ENCODE measurements around the gene NKD1.

The NKD1 gene

GRCh38 chr16:50562657-50563056 lies 14.5 kb downstream of the NKD1 start:
- Histone ChIP-seq H3K9me3 (ENCODE audit: control insufficient read depth, low read length) (peaks cover 7% of the 10 kb centered on the region), H3K27me3 (replicated peaks; ENCODE audit: control insufficient read depth, insufficient read depth, low read length) (peaks cover 30% of the 10 kb centered on the region), H3K36me3 (ENCODE audit: control insufficient read depth, insufficient read depth, low read length, severe bottlenecking) (no peaks in the 10 kb centered on the region), H3K4me3 (ENCODE audit: low read length) (no peak overlapping the region), H3K9ac (ENCODE audit: low read length) (no peak overlapping the region), H3K4me1 (ENCODE audit: control insufficient read depth, insufficient read depth, low read length) (no peaks in the 10 kb centered on the region)
- DNase-seq (ENCODE audit: low read depth), result no peak

GRCh38 chr16:50563989-50564388 lies 15.8 kb downstream of the NKD1 start:
- Histone ChIP-seq H3K27me3 (replicated peaks; ENCODE audit: control insufficient read depth, insufficient read depth, low read length) (peaks cover 34% of the 10 kb centered on the region), H3K4me1 (ENCODE audit: control insufficient read depth, insufficient read depth, low read length) (no peaks in the 10 kb centered on the region), H3K9ac (ENCODE audit: low read length) (no peak overlapping the region), H3K36me3 (ENCODE audit: control insufficient read depth, insufficient read depth, low read length, severe bottlenecking) (no peaks in the 10 kb centered on the region), H3K4me3 (ENCODE audit: low read length) (no peak overlapping the region), H3K9me3 (ENCODE audit: control insufficient read depth, low read length) (peaks cover 7% of the 10 kb centered on the region)
- no peak for DNase-seq (ENCODE audit: low read depth)

GRCh38 chr16:50565428-50565827 lies 17.2 kb downstream of the NKD1 start:
- Histone ChIP-seq H3K4me3 (ENCODE audit: low read length) (no peak overlapping the region), H3K36me3 (ENCODE audit: control insufficient read depth, insufficient read depth, low read length, severe bottlenecking) (no peaks in the 10 kb centered on the region), H3K4me1 (ENCODE audit: control insufficient read depth, insufficient read depth, low read length) (no peaks in the 10 kb centered on the region), H3K27me3 (replicated peaks; ENCODE audit: control insufficient read depth, insufficient read depth, low read length) (peaks cover 47% of the 10 kb centered on the region), H3K9me3 (ENCODE audit: control insufficient read depth, low read length) (peaks cover 7% of the 10 kb centered on the region), H3K9ac (ENCODE audit: low read length) (no peak overlapping the region)
- no peak for DNase-seq (ENCODE audit: low read depth)

- Histone ChIP-seq H3K9me3 (ENCODE audit: control insufficient read depth, low read length) (peaks cover 5% of the 10 kb centered on the region), H3K27me3 (replicated peaks; ENCODE audit: control insufficient read depth, insufficient read depth, low read length) (peaks cover 51% of the 10 kb centered on the region), H3K9ac (ENCODE audit: low read length) (no peak overlapping the region), H3K4me1 (ENCODE audit: control insufficient read depth, insufficient read depth, low read length) (no peaks in the 10 kb centered on the region), H3K4me3 (ENCODE audit: low read length) (no peak overlapping the region), H3K36me3 (ENCODE audit: control insufficient read depth, insufficient read depth, low read length, severe bottlenecking) (no peaks in the 10 kb centered on the region)
- no peak for DNase-seq (ENCODE audit: low read depth)
Measured at GRCh38 chr16:50566014-50566962, 18.1 kb downstream of the NKD1 start.

- H3K9ac ChIP-seq (ENCODE audit: low read length), result no peak overlapping the region
- peaks cover 58% of the 10 kb centered on the region for H3K27me3 ChIP-seq (replicated peaks; ENCODE audit: control insufficient read depth, insufficient read depth, low read length)
- no peak for DNase-seq (ENCODE audit: low read depth)
- no peak overlapping the region for H3K4me3 ChIP-seq (ENCODE audit: low read length)
- H3K9me3 ChIP-seq (ENCODE audit: control insufficient read depth, low read length), result no peaks in the 10 kb centered on the region
- H3K36me3 ChIP-seq (ENCODE audit: control insufficient read depth, insufficient read depth, low read length, severe bottlenecking), result no peaks in the 10 kb centered on the region
- no peaks in the 10 kb centered on the region for H3K4me1 ChIP-seq (ENCODE audit: control insufficient read depth, insufficient read depth, low read length)
Measured at GRCh38 chr16:50567651-50568050, 19.5 kb downstream of the NKD1 start.

- Histone ChIP-seq H3K27me3 (replicated peaks; ENCODE audit: control insufficient read depth, insufficient read depth, low read length) (peaks cover 58% of the 10 kb centered on the region), H3K9ac (ENCODE audit: low read length) (no peak overlapping the region), H3K4me1 (ENCODE audit: control insufficient read depth, insufficient read depth, low read length) (no peaks in the 10 kb centered on the region), H3K9me3 (ENCODE audit: control insufficient read depth, low read length) (no peaks in the 10 kb centered on the region), H3K36me3 (ENCODE audit: control insufficient read depth, insufficient read depth, low read length, severe bottlenecking) (no peaks in the 10 kb centered on the region), H3K4me3 (ENCODE audit: low read length) (no peak overlapping the region)
- no peak for DNase-seq (ENCODE audit: low read depth)
Measured at GRCh38 chr16:50568187-50568815, 20.1 kb downstream of the NKD1 start.

GRCh38 chr16:50570354-50570753 lies 22.2 kb downstream of the NKD1 start:
- peaks cover 46% of the 10 kb centered on the region for H3K27me3 ChIP-seq (replicated peaks; ENCODE audit: control insufficient read depth, insufficient read depth, low read length)
- H3K36me3 ChIP-seq (ENCODE audit: control insufficient read depth, insufficient read depth, low read length, severe bottlenecking), result no peaks in the 10 kb centered on the region
- no peak for DNase-seq (ENCODE audit: low read depth)
- H3K4me1 ChIP-seq (ENCODE audit: control insufficient read depth, insufficient read depth, low read length), result peaks cover 12% of the 10 kb centered on the region
- H3K9ac ChIP-seq (ENCODE audit: low read length), result no peak overlapping the region
- H3K9me3 ChIP-seq (ENCODE audit: control insufficient read depth, low read length), result no peaks in the 10 kb centered on the region
- no peak overlapping the region for H3K4me3 ChIP-seq (ENCODE audit: low read length)

GRCh38 chr16:50570808-50571598 lies 22.8 kb downstream of the NKD1 start:
- Histone ChIP-seq H3K9ac (ENCODE audit: low read length) (no peak overlapping the region), H3K4me3 (ENCODE audit: low read length) (no peak overlapping the region), H3K36me3 (ENCODE audit: control insufficient read depth, insufficient read depth, low read length, severe bottlenecking) (no peaks in the 10 kb centered on the region), H3K27me3 (replicated peaks; ENCODE audit: control insufficient read depth, insufficient read depth, low read length) (peaks cover 41% of the 10 kb centered on the region), H3K9me3 (ENCODE audit: control insufficient read depth, low read length) (no peaks in the 10 kb centered on the region), H3K4me1 (ENCODE audit: control insufficient read depth, insufficient read depth, low read length) (peaks cover 16% of the 10 kb centered on the region)
- no peak for DNase-seq (ENCODE audit: low read depth)

GRCh38 chr16:50571786-50572185 lies 23.6 kb downstream of the NKD1 start:
- no peaks in the 10 kb centered on the region for H3K9me3 ChIP-seq (ENCODE audit: control insufficient read depth, low read length)
- H3K9ac ChIP-seq (ENCODE audit: low read length), result no peak overlapping the region
- no peak for DNase-seq (ENCODE audit: low read depth)
- H3K27me3 ChIP-seq (replicated peaks; ENCODE audit: control insufficient read depth, insufficient read depth, low read length), result peaks cover 35% of the 10 kb centered on the region
- H3K4me3 ChIP-seq (ENCODE audit: low read length), result no peak overlapping the region
- no peaks in the 10 kb centered on the region for H3K36me3 ChIP-seq (ENCODE audit: control insufficient read depth, insufficient read depth, low read length, severe bottlenecking)
- peaks cover 16% of the 10 kb centered on the region for H3K4me1 ChIP-seq (ENCODE audit: control insufficient read depth, insufficient read depth, low read length)

GRCh38 chr16:50572700-50573099 lies 24.5 kb downstream of the NKD1 start:
- no peak for DNase-seq (ENCODE audit: low read depth)
- no peak overlapping the region for H3K4me3 ChIP-seq (ENCODE audit: low read length)
- no peaks in the 10 kb centered on the region for H3K9me3 ChIP-seq (ENCODE audit: control insufficient read depth, low read length)
- no peak overlapping the region for H3K9ac ChIP-seq (ENCODE audit: low read length)
- peaks cover 16% of the 10 kb centered on the region for H3K4me1 ChIP-seq (ENCODE audit: control insufficient read depth, insufficient read depth, low read length)
- no peaks in the 10 kb centered on the region for H3K36me3 ChIP-seq (ENCODE audit: control insufficient read depth, insufficient read depth, low read length, severe bottlenecking)
- H3K27me3 ChIP-seq (replicated peaks; ENCODE audit: control insufficient read depth, insufficient read depth, low read length), result peaks cover 28% of the 10 kb centered on the region

GRCh38 chr16:50573279-50573678 lies 25.1 kb downstream of the NKD1 start:
- H3K9me3 ChIP-seq (ENCODE audit: control insufficient read depth, low read length), result no peaks in the 10 kb centered on the region
- no peak overlapping the region for H3K9ac ChIP-seq (ENCODE audit: low read length)
- no peak for DNase-seq (ENCODE audit: low read depth)
- peaks cover 28% of the 10 kb centered on the region for H3K27me3 ChIP-seq (replicated peaks; ENCODE audit: control insufficient read depth, insufficient read depth, low read length)
- no peak overlapping the region for H3K4me3 ChIP-seq (ENCODE audit: low read length)
- peaks cover 16% of the 10 kb centered on the region for H3K4me1 ChIP-seq (ENCODE audit: control insufficient read depth, insufficient read depth, low read length)
- no peaks in the 10 kb centered on the region for H3K36me3 ChIP-seq (ENCODE audit: control insufficient read depth, insufficient read depth, low read length, severe bottlenecking)
